ENCODE data around the gene LENG8. TPM values are rescaled to one million over a fixed set of nuclear protein-coding genes. Genes with fewer than 3 reads are reported as not detected.

The LENG8 gene
- total RNA-seq, 1 experiment from 2014 or later: 196 TPM

- TF ChIP-seq SRF (IDR thresholded peaks at IDR 0.05; ENCODE audit: low read depth): no peak
- TF ChIP-seq ELF1 (IDR thresholded peaks at IDR 0.05; ENCODE audit: borderline replicate concordance, low read depth): no peak
- TF ChIP-seq CEBPB (IDR thresholded peaks at IDR 0.05; ENCODE audit: low read depth): no peak
- no peak for TF ChIP-seq CBX3 (IDR thresholded peaks at IDR 0.05; ENCODE audit: low read depth)
- TF ChIP-seq EGR1 (IDR thresholded peaks at IDR 0.05; ENCODE audit: low read depth): no peak
- no peak for TF ChIP-seq SP1 (IDR thresholded peaks at IDR 0.05; ENCODE audit: low read depth)
- TF ChIP-seq JUND (IDR thresholded peaks at IDR 0.05): no peak
- TF ChIP-seq ZNF274 (IDR thresholded peaks at IDR 0.05; ENCODE audit: low read depth, low read length): no peak
- TF ChIP-seq TCF7L2 (IDR thresholded peaks at IDR 0.05; ENCODE audit: borderline replicate concordance, extremely low read depth, insufficient read depth, insufficient read length): no peak
- no peak for TF ChIP-seq ZBTB33 (IDR thresholded peaks at IDR 0.05; ENCODE audit: extremely low read depth, insufficient replicate concordance, low read length)
- no peak for TF ChIP-seq FOSL1 (IDR thresholded peaks at IDR 0.05; ENCODE audit: low read depth)
- TF ChIP-seq ATF3 (IDR thresholded peaks at IDR 0.05): no peak
- ChIA-PET POLR2A (interaction anchor here (1.8 to 1.9 kb wide), 2 partner anchors 11 to 14 kb away, joined by 9 to 17 read pairs; partner anchors contain the start of genes CDC42EP5 and LENG8), RAD21 (ENCODE audit: low non-redundant PET in 1 of 2, low total read pairs in 2 of 2, uncharacterized antibody in 2 of 2, unreplicated experiment in 2 of 2) (interaction anchor here in 1 of 2 experiments (0.7 kb wide), 1 partner anchor 13 kb away, joined by 3 read pairs; no protein-coding TSS in a partner anchor), CTCF (no interaction called here)
- Histone ChIP-seq H3K4me3 (replicated peaks in 1 of 2; ENCODE audit: low read depth in 1 of 2, low read length in 2 of 2) (peak overlapping the region; percentile 61 to 83), H3K9ac (ENCODE audit: low read length) (peak overlapping the region; percentile 96), H4K20me1 (ENCODE audit: insufficient read depth) (no peaks in the 10 kb centered on the region), H3K79me2 (ENCODE audit: insufficient read depth, low read length) (peaks cover 52% of the 10 kb centered on the region), H3K27ac (ENCODE audit: low read depth, low read length) (peak overlapping the region; percentile 99), H3K27me3 (ENCODE audit: insufficient read depth, low read length) (no peaks in the 10 kb centered on the region), H3K9me3 (ENCODE audit: control insufficient read depth in 1 of 2, insufficient read depth in 1 of 2, low read depth in 1 of 2, low read length in 2 of 2) (no peaks in the 10 kb centered on the region), H3K4me2 (ENCODE audit: low read length) (peak overlapping the region; percentile 97), H3K9me2 (ENCODE audit: insufficient read depth) (no peaks in the 10 kb centered on the region), H2AFZ (ENCODE audit: low read depth, low read length, poor library complexity, severe bottlenecking) (no peak overlapping the region), H3K4me1 (ENCODE audit: control insufficient read depth in 1 of 2, insufficient read depth in 2 of 2, low read length in 2 of 2) (peaks cover 7 to 26% of the 10 kb centered on the region in 2 experiments; a peak in 3 of 4 replicates), H3K36me3 (ENCODE audit: control insufficient read depth in 1 of 2, insufficient read depth in 2 of 2, low read length in 2 of 2) (peaks cover 22 to 27% of the 10 kb centered on the region in 2 experiments; a peak in 3 of 4 replicates)
- ATAC-seq (no peak), DNase-seq (ENCODE audit: low read depth, low spot score) (no peak)
- BruUV-seq (replicated peaks): TSS peak; percentile 83
- intact Hi-C loops (cut with micrococcal nuclease): no loop called here
These were observed 13.2 kb downstream of the LENG8 start for GRCh38 chr19:54462047-54462654.

Measured in HCT116 (cell line).